Endometrial microvascular endothelial cells (primary cell): ENCODE data around the gene AHDC1. TPM values are rescaled to one million over a fixed set of nuclear protein-coding genes. Genes with fewer than 3 reads are reported as not detected.

Experiments used
- in situ Hi-C: cut with HindIII; loops from 2 replicates; pipeline ENCODE4 v1.10.0; 2017; ENCODE audit warnings: low sequenced_read_pairs, low pct_unique_long_range_greater_than_20kb; ENCODE audit errors: inconsistent ontology term
- total RNA-seq: library from RNA; depleted of rRNA; stranded (reverse); fragments of >200 nt; gene quantifications from one replicate; pipeline ENCODE4 v1.2.3, GENCODE V29; 2015; ENCODE audit errors: inconsistent ontology term

AHDC1 gene
- total RNA-seq, 1 donor from 2014 or later = 3.0 TPM

DNA sequence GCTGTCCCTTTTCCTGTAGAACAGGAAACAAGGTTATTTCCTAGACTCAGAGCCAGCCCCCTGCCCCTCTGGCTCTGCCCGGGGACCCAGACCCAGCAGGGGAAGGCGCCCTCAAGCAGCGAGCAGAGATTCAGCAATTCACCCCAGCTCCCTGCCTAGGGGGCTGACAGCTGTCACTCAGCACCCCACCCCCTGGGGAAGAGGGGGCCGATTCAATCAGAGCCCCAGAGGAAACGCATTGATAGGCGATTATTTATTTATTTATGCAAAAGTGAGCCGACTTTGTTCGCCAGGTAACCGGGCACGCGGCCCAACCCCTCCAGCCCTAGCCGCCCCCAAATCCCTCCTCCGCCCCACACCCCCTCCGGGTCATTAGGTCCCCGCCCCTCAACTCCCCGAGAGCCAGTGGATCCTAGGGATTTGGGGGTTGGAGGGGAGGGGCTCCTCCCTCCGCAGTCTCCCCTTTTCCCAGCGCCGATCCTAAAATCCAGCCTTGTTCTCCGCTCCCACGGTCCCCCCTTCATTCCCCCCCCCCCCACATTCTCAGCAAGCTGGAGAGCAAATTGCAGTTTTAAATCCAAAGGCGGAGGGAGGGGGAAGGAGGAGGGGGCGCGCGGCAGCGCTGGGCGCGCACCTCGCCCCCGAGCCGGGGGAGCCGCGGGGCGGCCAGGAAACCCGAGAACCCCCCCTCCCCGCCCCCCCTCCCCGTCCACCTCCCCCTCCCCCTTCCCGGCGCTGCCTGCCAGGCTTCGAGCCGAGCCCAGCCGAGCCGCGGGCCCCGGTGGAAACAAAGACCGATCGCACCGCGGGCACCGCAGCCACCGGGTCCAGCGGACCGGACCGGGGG is 1.3 kb downstream of the AHDC1 start:
- in situ Hi-C loops = no loop called here

DNA sequence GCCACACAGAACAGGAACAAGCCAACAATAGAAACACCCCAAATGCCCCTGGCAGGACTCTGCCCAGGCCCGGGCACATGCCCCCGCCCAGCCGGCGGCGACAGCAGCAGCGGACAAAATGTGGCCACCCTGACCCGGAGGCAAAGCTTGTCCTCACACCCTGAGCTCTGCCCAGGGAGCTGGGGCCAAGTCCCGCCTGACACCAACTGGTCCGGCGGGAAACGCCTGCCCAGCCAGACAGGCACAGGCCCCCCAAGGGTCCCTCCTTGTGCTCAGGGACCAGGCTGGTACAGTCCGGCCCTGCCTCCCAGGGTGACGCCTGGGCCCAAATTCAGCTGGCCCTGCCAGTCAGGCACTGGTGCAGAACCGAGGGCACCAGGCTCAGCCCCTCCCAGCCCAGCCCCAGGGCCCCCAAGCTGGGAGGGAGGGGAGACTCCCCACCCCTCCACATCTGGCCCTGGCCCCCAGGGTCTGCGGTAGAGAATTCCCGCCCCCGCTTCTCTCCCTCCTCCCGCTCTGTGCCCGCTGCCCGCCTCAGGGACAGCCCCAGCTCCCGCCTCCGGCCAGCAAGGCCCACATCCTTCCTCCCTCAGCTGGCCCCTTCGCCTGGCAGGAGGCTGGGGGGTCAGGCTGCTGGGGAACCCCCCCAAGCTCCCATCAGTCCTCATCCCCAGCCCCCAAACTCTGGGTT is 2.0 kb downstream of the AHDC1 start:
- in situ Hi-C loops = no loop called here

DNA sequence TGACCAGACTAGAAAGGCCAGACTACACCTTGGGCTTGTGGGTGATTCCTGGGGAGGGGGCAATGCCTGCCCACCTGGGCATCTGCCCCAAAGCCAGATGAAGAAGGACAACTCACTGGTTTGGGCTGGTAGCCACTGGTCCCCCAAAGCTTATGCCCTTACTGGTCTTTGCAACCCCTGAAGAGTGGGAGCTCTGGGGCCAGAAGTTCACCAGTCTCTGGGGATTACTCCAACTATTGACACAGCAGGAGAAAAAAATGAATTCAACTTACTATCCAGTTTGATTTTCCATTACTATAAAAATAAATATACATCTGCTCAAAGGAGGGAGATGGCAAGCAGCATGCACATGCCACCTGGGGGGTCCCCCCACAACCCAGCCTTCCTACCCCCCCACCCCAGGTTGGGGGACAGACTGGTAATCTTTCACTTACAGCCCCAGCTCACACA is 2.6 kb downstream of the AHDC1 start:
- in situ Hi-C loops = no loop called here

DNA sequence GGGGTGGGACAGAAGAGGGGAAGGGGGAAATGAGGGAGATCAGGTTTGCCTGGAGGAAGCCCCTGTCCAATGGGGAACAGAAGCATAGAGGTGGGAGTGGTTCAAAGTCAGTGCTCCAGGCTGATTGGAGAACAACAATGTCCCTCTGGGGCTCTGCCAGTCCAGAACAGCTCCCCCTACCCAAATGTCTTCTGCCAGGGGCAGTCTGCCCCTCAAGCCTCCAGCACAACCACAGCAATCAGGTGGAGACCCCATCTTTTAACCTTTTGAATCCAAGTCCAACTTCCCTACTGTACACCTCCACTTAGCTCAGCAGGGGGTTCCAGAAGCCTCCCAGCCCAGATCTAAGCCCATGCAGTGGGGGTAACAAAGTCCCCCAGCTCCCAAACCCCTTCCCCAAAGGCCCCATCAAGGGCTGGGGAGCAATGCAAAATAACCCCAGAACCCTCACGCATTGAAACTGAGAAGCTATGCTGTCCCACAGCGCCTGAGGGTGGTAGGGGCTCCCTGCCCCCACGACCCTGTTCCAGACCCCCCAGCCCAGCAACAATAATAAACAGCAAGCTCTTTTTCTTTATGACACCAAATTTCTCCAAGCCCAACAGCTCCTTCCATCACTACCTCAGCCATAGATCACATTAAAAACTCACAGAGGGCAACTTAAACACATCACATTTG is 3.3 kb downstream of the AHDC1 start:
- in situ Hi-C loops = no loop called here

DNA sequence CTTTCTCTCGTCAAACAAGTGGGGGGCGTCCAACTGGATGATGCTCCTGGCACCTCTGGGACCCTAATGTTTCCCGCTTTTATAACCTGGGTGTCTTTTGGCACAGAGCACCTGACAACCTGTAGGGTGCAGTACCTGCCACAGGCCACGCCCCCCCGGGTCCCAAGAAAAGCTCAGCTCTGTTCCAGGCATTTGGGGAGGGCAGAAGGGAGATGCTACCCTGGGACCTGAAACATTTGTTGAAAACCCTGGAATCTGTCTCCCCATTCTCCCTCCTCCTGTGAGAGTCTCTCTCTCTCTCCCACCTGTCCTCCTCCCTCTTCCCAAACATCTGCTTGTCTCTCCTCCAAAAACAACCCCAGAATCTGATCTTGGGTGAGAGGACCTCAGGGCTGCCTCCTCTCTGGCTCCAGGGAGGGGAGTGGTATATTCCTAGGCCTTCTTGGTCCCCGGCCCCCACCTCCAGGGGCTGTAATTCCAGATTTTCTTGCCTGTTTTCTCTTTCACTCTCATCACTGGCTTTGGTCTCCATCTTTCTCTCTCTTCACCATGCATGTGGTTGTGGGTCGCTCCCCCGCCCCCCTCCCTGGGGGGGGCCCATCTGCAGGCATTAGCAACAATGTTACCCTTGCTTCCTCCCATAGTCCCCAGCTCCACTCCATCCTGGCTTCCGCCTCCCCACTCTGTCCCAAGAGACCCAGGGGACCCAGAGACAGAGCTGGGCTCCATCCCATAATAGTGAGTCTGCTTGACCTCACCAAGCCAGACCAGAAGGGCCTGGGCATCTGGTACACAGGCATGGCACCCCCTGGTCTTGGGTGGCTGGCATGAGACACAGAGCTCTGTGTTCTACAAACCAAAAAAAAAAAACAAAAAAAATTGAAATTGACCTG is 4.1 kb downstream of the AHDC1 start:
- in situ Hi-C loops = loop anchor here (25.0 kb wide), 1 partner anchor 188 kb away; no protein-coding TSS in a partner anchor

GRCh38 chr1:27598902-27599528 is 4.9 kb downstream of the AHDC1 start:
- in situ Hi-C loops = loop anchor here (25.0 kb wide), 1 partner anchor 187 kb away; no protein-coding TSS in a partner anchor

DNA sequence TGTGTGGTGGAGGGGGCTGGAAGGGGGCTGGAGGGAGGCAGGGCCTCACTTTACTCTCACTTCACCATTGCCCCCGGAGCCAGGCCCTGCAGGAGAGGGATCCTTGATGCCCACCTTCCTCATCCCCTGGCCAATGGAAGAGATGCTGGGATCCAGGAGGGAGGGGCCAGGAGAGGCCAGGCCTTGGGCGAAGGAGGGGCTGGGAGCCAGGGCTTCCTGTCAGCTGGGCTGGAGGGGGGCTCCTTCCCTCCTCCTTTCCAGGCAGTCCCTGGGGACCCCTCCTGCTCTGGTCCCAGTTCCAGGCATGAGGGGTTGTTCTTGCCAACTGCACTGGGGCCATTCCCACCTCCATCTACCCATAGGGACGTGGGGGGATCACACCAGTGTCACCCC is 5.7 kb downstream of the AHDC1 start:
- in situ Hi-C loops = loop anchor here (25.0 kb wide), 1 partner anchor 186 kb away; no protein-coding TSS in a partner anchor

DNA sequence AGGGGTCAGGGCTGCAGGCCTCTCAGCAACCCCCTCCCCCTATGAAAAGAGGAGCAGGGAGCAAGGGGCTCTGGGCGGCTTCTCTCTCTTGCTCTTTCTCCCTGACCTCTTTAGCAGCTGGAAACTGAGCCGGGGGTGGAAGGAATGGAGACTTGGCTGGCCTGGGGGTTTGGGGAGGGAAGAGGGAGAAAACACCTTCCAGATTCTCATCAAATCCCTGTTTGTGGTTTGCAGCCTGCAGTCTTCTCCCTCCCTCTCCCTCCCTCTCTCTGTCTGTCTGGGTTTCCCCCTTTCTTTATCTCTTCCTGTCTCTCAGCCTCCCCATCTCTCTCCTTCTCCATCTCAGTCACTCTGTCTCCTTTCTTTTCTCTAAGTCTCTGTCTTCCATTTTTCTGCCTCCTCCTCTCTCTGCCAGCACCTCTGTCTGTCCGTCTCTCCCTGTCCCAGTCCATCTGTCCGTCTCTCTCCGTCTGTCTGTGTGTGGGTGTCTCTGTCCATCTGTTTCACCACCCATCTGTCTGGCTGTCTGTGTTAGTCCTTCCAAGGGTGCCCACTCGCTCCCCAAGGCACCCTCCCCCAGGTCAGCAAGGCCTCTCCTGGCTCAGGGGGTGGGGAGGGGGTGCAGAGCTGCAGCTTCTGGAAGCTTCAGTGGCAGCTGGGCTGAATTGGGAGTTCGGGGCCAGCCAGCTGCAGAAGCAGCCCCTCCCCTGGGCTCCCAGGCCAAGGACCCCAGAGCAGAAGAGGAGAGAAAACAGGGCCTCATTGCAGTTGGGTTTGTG is 6.2 kb downstream of the AHDC1 start:
- in situ Hi-C loops = loop anchor here (25.0 kb wide), 1 partner anchor 185 kb away; no protein-coding TSS in a partner anchor

DNA sequence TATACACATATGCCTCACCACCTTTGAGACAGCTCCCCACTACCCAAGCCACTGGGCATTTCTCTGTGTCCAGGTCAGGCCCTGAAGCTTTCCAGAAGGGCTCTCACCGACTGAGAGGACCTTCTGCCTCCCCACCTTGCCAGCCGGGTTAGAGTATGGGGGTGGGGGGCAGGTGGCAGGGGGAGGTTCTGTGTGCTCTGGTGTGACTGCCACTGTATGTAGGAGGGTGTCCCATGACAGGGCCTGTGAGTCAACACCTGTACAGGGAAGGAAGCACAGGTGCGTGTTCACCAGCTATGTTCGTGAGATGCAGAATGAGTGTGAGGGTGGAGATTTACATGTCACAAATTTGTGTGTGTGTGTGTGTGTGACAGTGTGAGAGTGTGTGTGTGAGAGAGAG is 7.0 kb downstream of the AHDC1 start:
- in situ Hi-C loops = loop anchor here (25.0 kb wide), 1 partner anchor 185 kb away; no protein-coding TSS in a partner anchor

DNA sequence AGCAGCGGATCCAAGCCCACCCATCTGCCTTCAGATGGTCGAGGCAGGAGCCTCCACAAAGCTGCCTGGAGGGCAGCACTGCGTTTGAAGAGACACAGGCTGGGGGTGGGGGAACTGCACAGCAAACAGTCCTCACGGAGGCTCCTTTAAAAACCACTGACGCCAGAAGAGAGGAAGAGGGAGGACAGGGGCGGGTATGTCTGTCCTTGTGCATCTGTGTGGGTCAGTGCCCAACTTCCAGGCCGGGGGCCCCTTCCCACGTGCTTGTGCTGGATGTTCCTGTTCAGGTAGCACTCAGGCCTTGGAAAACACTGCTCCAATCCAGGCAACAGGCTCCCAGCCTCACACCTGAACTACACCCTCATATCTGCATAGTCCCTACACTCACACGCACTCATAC is 7.7 kb downstream of the AHDC1 start:
- in situ Hi-C loops = loop anchor here (25.0 kb wide), 1 partner anchor 184 kb away; no protein-coding TSS in a partner anchor

GRCh38 chr1:27595597-27595996 is 8.3 kb downstream of the AHDC1 start:
- in situ Hi-C loops = loop anchor here (25.0 kb wide), 1 partner anchor 183 kb away; no protein-coding TSS in a partner anchor

GRCh38 chr1:27594564-27595510 is 9.1 kb downstream of the AHDC1 start:
- in situ Hi-C loops = loop anchor here (25.0 kb wide), 1 partner anchor 183 kb away; no protein-coding TSS in a partner anchor

GRCh38 chr1:27593678-27594563 is 10.0 kb downstream of the AHDC1 start:
- in situ Hi-C loops = loop anchor here (25.0 kb wide), 1 partner anchor 182 kb away; no protein-coding TSS in a partner anchor

GRCh38 chr1:27592931-27593677 is 10.8 kb downstream of the AHDC1 start:
- in situ Hi-C loops = loop anchor here (25.0 kb wide), 1 partner anchor 181 kb away; no protein-coding TSS in a partner anchor
